WTC11 (cell line): ENCODE data around the gene ICAM3. TPM values are rescaled to one million over a fixed set of nuclear protein-coding genes. Genes with fewer than 3 reads are reported as not detected.

Experiments
- ATAC-seq: fragments of 200-7000 bp; cut with Tn5 transposase; 2 replicates; pipeline ENCODE4 v1.10.0; 2021; ENCODE audit warnings: mild to moderate bottlenecking, moderate library complexity
- CTCF ChIA-PET: fragments of 300-600 bp; sonication (Branson Sonifier 250); formaldehyde crosslinking; loops from one replicate; lab custom pipeline; 2021; ENCODE audit warnings: antibody characterized with exemption; lab: Charles Lee
- POLR2A ChIA-PET: fragments of 350-600 bp; sonication (Branson Sonifier 250); formaldehyde crosslinking; loops from one replicate; lab custom pipeline; 2021; ENCODE audit warnings: antibody characterized with exemption; lab: Charles Lee
- DNase-seq: peaks from one replicate; pipeline ENCODE4 v3.0.0; 2021; ENCODE audit warnings: low spot score
- H3K27ac Mint-ChIP-seq: 2 replicates; pipeline ENCODE4 v1.8.0; 2021; ENCODE audit warnings: mixed read lengths
- H3K27me3 Mint-ChIP-seq: 2 replicates; pipeline ENCODE4 v1.8.0; 2021; ENCODE audit warnings: low read depth, mild to moderate bottlenecking, moderate library complexity, mixed read lengths
- H3K36me3 Mint-ChIP-seq: 2 replicates; pipeline ENCODE4 v1.8.0; 2021; ENCODE audit warnings: mixed read lengths
- H3K4me1 Mint-ChIP-seq: 2 replicates; pipeline ENCODE4 v1.8.0; 2022; ENCODE audit warnings: mixed read lengths
- H3K4me3 Mint-ChIP-seq: 2 replicates; pipeline ENCODE4 v1.8.0; 2021; ENCODE audit warnings: mild to moderate bottlenecking, moderate library complexity, mixed read lengths
- H3K9me3 Mint-ChIP-seq: 2 replicates; pipeline ENCODE4 v1.8.0; 2021; ENCODE audit warnings: mixed read lengths
- FOXJ3 ChIP-seq: sonication (generic); formaldehyde crosslinking; IDR thresholded peaks from 2 replicates; pipeline ENCODE4 v1.9.0; 2021; ENCODE audit warnings: missing genetic modification reagents, mild to moderate bottlenecking, borderline replicate concordance
- FOXK1 ChIP-seq: sonication (generic); formaldehyde crosslinking; IDR thresholded peaks from 2 replicates; pipeline ENCODE4 v1.8.0; 2022; ENCODE audit warnings: mild to moderate bottlenecking, moderate library complexity, missing genetic modification reagents
- FOXP1 ChIP-seq: sonication (generic); formaldehyde crosslinking; IDR thresholded peaks from 2 replicates; pipeline ENCODE4 v1.8.0; 2022; ENCODE audit warnings: missing genetic modification reagents, mild to moderate bottlenecking, moderate library complexity, borderline replicate concordance
- GABPB1 ChIP-seq: sonication (generic); formaldehyde crosslinking; IDR thresholded peaks from 2 replicates; pipeline ENCODE4 v1.8.1; 2023; ENCODE audit warnings: mild to moderate bottlenecking, missing genetic modification reagents
- GRHL2 ChIP-seq: fragments of 250-450 bp; sonication (Bioruptor Pico); IDR thresholded peaks from 2 replicates; pipeline ENCODE4 v1.8.0; 2022; ENCODE audit warnings: mild to moderate bottlenecking, moderate library complexity; ENCODE audit not compliant: insufficient replicate concordance, severe bottlenecking
- HMGA2 ChIP-seq: fragments of 250-450 bp; sonication (Bioruptor Pico); IDR thresholded peaks from 2 replicates; pipeline ENCODE4 v1.4.0; 2021; ENCODE audit warnings: mild to moderate bottlenecking, moderate library complexity
- IRF2 ChIP-seq: sonication (generic); formaldehyde crosslinking; IDR thresholded peaks from 2 replicates; pipeline ENCODE4 v1.8.0; 2022; ENCODE audit warnings: low read depth, missing genetic modification reagents, borderline replicate concordance
- NFYB ChIP-seq: sonication (generic); formaldehyde crosslinking; conservative IDR thresholded peaks from 2 replicates; pipeline ENCODE4 v1.8.0; 2022; ENCODE audit warnings: low read depth, missing genetic modification reagents
- STAT6 ChIP-seq: sonication (generic); formaldehyde crosslinking; conservative IDR thresholded peaks from 2 replicates; pipeline ENCODE4 v1.8.1; 2023; ENCODE audit warnings: mild to moderate bottlenecking, low read depth, missing genetic modification reagents, moderate library complexity
- ZNF138 ChIP-seq: sonication (generic); formaldehyde crosslinking; conservative IDR thresholded peaks from 2 replicates; pipeline ENCODE4 v1.8.1; 2022; ENCODE audit warnings: mild to moderate bottlenecking, moderate library complexity, missing genetic modification reagents
- total RNA-seq: library from RNA; stranded (reverse); gene quantifications from 3 replicates; pipeline ENCODE4 v1.2.3, GENCODE V29; 2021
- TF ChIP-seq, protein P1 (sequence below): fragments of 250-450 bp; sonication (Bioruptor Pico); conservative IDR thresholded peaks from 2 replicates; pipeline ENCODE4 v1.9.0; 2021; ENCODE audit warnings: mild to moderate bottlenecking
- TF ChIP-seq, protein P2 (sequence below): sonication (generic); formaldehyde crosslinking; IDR thresholded peaks from 2 replicates; pipeline ENCODE4 v1.8.0; 2023; ENCODE audit warnings: missing genetic modification reagents, mild to moderate bottlenecking, borderline replicate concordance
- TF ChIP-seq, protein P3 (sequence below): sonication (generic); formaldehyde crosslinking; IDR thresholded peaks from 2 replicates; pipeline ENCODE4 v1.8.1; 2022; ENCODE audit warnings: missing genetic modification reagents, borderline replicate concordance
- TF ChIP-seq, protein P4 (sequence below): sonication (generic); formaldehyde crosslinking; IDR thresholded peaks from 2 replicates; pipeline ENCODE4 v1.8.1; 2023; ENCODE audit warnings: mild to moderate bottlenecking, missing genetic modification reagents, borderline replicate concordance

ICAM3 gene
- total RNA-seq, 1 experiment from 2014 or later, result 18.7 TPM

GRCh38 chr19:10286803-10287737, 52.4 kb downstream of the ICAM3 start, which contains the start of gene ICAM4 (continued):
- peak; percentile 74; the same call in 1 of the 2 replicates for TF ChIP-seq FOXP1 (CRISPR knock-in tag)
- TF ChIP-seq IRF2 (CRISPR knock-in tag), result no peak
- TF ChIP-seq, protein P1, sequence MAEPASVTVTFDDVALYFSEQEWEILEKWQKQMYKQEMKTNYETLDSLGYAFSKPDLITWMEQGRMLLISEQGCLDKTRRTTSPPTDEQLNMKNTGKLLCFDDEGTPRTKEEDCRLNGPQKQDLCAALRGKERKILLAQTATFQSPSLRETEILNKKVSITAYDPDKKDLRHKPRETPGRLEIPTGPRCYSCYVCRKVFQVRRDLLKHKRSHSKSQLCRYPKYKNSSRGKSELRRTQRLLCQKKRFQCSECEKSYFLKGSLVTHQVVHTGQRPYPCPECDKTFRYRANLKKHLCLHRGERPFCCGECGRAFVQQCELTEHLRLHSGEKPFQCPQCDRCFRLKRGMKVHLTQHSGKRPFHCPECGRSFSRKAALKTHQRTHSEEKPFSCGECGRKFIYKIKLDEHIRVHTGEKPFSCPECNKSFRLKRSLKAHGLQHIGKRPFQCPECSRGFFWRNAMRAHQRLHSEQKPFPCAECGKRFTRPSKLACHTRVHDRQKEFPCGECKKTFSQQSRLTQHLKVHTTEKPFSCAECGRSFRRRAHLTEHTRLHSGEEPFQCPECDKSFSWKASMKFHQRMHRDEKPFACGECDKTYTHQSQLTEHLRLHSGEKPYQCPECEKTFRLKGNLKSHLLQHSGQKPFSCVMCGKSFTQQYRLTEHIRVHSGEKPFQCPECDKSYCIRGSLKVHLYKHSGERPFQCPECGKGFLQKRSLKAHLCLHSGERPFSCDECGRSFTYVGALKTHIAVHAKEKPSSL (CRISPR knock-in tag), result no peak

DNA sequence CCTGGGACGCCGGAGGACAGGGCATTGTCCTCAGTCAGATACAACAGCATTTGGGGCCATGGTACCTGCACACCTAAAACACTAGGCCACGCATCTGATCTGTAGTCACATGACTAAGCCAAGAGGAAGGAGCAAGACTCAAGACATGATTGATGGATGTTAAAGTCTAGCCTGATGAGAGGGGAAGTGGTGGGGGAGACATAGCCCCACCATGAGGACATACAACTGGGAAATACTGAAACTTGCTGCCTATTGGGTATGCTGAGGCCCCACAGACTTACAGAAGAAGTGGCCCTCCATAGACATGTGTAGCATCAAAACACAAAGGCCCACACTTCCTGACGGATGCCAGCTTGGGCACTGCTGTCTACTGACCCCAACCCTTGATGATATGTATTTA, 54.0 kb downstream of the ICAM3 start:
- ATAC-seq (no peak), DNase-seq (no peak)
- Mint-ChIP-seq H3K4me3 (no peak overlapping the region), H3K9me3 (no peaks in the 10 kb centered on the region), H3K4me1 (peaks cover 19% of the 10 kb centered on the region), H3K36me3 (no peaks in the 10 kb centered on the region; the same call in 1 of the 2 replicates), H3K27me3 (peaks cover 46% of the 10 kb centered on the region), H3K27ac (no peak overlapping the region)
- CTCF ChIA-PET, result interaction anchor here (1.0 to 9.0 kb wide), 5 partner anchors 14 to 131 kb away, joined by 3 to 180 read pairs (median 4); partner anchors contain the start of gene ICAM1
- POLR2A ChIA-PET, result no interaction called here
- TF ChIP-seq FOXP1 (CRISPR knock-in tag), result no peak
- no peak for TF ChIP-seq HMGA2 (CRISPR knock-in tag)
- TF ChIP-seq, protein P2, sequence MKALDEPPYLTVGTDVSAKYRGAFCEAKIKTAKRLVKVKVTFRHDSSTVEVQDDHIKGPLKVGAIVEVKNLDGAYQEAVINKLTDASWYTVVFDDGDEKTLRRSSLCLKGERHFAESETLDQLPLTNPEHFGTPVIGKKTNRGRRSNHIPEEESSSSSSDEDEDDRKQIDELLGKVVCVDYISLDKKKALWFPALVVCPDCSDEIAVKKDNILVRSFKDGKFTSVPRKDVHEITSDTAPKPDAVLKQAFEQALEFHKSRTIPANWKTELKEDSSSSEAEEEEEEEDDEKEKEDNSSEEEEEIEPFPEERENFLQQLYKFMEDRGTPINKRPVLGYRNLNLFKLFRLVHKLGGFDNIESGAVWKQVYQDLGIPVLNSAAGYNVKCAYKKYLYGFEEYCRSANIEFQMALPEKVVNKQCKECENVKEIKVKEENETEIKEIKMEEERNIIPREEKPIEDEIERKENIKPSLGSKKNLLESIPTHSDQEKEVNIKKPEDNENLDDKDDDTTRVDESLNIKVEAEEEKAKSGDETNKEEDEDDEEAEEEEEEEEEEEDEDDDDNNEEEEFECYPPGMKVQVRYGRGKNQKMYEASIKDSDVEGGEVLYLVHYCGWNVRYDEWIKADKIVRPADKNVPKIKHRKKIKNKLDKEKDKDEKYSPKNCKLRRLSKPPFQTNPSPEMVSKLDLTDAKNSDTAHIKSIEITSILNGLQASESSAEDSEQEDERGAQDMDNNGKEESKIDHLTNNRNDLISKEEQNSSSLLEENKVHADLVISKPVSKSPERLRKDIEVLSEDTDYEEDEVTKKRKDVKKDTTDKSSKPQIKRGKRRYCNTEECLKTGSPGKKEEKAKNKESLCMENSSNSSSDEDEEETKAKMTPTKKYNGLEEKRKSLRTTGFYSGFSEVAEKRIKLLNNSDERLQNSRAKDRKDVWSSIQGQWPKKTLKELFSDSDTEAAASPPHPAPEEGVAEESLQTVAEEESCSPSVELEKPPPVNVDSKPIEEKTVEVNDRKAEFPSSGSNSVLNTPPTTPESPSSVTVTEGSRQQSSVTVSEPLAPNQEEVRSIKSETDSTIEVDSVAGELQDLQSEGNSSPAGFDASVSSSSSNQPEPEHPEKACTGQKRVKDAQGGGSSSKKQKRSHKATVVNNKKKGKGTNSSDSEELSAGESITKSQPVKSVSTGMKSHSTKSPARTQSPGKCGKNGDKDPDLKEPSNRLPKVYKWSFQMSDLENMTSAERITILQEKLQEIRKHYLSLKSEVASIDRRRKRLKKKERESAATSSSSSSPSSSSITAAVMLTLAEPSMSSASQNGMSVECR (CRISPR knock-in tag), result no peak

DNA sequence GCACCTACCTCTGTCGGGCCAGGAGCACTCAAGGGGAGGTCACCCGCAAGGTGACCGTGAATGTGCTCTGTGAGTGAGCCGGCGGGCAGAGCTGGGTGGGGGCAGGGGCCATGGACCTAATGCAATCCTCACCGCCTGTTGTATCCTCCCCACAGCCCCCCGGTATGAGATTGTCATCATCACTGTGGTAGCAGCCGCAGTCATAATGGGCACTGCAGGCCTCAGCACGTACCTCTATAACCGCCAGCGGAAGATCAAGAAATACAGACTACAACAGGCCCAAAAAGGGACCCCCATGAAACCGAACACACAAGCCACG, 54.5 kb downstream of the ICAM3 start:
- Mint-ChIP-seq H3K4me3 (no peak overlapping the region), H3K9me3 (no peaks in the 10 kb centered on the region), H3K4me1 (peaks cover 17% of the 10 kb centered on the region), H3K27ac (no peak overlapping the region), H3K27me3 (peaks cover 42% of the 10 kb centered on the region), H3K36me3 (no peaks in the 10 kb centered on the region; the same call in 1 of the 2 replicates)
- ATAC-seq, result no peak
- POLR2A ChIA-PET, result no interaction called here
- no peak for DNase-seq
- CTCF ChIA-PET, result interaction anchor here (1.0 to 1.1 kb wide), 2 partner anchors 14 to 26 kb away, joined by 3 to 4 read pairs; partner anchors contain the start of gene ICAM1
- TF ChIP-seq STAT6 (no peak), FOXJ3 (CRISPR knock-in tag) (no peak), FOXP1 (CRISPR knock-in tag) (no peak), GABPB1 (no peak), ZNF138 (CRISPR knock-in tag) (no peak), GRHL2 (CRISPR knock-in tag) (no peak), NFYB (CRISPR knock-in tag) (no peak), FOXK1 (CRISPR knock-in tag) (no peak)
- TF ChIP-seq, protein P3, sequence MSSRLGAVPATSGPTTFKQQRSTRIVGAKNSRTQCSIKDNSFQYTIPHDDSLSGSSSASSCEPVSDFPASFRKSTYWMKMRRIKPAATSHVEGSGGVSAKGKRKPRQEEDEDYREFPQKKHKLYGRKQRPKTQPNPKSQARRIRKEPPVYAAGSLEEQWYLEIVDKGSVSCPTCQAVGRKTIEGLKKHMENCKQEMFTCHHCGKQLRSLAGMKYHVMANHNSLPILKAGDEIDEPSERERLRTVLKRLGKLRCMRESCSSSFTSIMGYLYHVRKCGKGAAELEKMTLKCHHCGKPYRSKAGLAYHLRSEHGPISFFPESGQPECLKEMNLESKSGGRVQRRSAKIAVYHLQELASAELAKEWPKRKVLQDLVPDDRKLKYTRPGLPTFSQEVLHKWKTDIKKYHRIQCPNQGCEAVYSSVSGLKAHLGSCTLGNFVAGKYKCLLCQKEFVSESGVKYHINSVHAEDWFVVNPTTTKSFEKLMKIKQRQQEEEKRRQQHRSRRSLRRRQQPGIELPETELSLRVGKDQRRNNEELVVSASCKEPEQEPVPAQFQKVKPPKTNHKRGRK (CRISPR knock-in tag), result no peak
- TF ChIP-seq, protein P4, sequence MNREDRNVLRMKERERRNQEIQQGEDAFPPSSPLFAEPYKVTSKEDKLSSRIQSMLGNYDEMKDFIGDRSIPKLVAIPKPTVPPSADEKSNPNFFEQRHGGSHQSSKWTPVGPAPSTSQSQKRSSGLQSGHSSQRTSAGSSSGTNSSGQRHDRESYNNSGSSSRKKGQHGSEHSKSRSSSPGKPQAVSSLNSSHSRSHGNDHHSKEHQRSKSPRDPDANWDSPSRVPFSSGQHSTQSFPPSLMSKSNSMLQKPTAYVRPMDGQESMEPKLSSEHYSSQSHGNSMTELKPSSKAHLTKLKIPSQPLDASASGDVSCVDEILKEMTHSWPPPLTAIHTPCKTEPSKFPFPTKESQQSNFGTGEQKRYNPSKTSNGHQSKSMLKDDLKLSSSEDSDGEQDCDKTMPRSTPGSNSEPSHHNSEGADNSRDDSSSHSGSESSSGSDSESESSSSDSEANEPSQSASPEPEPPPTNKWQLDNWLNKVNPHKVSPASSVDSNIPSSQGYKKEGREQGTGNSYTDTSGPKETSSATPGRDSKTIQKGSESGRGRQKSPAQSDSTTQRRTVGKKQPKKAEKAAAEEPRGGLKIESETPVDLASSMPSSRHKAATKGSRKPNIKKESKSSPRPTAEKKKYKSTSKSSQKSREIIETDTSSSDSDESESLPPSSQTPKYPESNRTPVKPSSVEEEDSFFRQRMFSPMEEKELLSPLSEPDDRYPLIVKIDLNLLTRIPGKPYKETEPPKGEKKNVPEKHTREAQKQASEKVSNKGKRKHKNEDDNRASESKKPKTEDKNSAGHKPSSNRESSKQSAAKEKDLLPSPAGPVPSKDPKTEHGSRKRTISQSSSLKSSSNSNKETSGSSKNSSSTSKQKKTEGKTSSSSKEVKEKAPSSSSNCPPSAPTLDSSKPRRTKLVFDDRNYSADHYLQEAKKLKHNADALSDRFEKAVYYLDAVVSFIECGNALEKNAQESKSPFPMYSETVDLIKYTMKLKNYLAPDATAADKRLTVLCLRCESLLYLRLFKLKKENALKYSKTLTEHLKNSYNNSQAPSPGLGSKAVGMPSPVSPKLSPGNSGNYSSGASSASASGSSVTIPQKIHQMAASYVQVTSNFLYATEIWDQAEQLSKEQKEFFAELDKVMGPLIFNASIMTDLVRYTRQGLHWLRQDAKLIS (CRISPR knock-in tag), result no peak
